ENCODE measurements around the gene CYP4B1.

DNA sequence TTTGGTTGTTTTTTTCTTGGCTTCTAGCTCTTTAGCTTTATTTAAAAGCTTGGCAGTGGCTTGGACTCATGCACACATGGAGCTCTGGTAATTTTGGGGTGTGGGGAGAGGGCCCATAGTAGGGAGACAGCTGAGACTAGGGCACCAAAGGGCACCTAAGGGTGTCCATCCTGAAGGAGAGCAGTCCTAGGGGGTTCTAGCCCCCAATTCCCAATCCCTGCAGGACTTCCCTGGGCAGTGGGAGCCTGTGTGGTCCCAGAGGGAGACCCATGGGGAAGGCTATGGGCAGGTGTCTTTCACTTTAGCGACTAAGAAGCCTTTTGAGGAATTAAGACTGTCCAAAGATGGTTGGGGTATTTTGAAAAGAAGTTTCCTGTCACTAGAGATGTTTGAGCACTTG is 6.9 kb downstream of the CYP4B1 start:
- TF ChIP-seq, protein P1, sequence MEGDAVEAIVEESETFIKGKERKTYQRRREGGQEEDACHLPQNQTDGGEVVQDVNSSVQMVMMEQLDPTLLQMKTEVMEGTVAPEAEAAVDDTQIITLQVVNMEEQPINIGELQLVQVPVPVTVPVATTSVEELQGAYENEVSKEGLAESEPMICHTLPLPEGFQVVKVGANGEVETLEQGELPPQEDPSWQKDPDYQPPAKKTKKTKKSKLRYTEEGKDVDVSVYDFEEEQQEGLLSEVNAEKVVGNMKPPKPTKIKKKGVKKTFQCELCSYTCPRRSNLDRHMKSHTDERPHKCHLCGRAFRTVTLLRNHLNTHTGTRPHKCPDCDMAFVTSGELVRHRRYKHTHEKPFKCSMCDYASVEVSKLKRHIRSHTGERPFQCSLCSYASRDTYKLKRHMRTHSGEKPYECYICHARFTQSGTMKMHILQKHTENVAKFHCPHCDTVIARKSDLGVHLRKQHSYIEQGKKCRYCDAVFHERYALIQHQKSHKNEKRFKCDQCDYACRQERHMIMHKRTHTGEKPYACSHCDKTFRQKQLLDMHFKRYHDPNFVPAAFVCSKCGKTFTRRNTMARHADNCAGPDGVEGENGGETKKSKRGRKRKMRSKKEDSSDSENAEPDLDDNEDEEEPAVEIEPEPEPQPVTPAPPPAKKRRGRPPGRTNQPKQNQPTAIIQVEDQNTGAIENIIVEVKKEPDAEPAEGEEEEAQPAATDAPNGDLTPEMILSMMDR (IDR thresholded peaks at IDR 0.05): no peak
- TF ChIP-seq POLR2A (IDR thresholded peaks at IDR 0.05): no peak

Data from esophagus squamous epithelium (tissue), 4 donors.